ENCODE data around the gene IFFO2. TPM values are rescaled to one million over a fixed set of nuclear protein-coding genes. Genes with fewer than 3 reads are reported as not detected.

IFFO2 gene
- total and polyA plus RNA-seq, 2 of the 8 experiments (the other 6 are each of a cell fraction or from before 2014, with no cell fraction given): 6.6 to 10.4 TPM

DNA sequence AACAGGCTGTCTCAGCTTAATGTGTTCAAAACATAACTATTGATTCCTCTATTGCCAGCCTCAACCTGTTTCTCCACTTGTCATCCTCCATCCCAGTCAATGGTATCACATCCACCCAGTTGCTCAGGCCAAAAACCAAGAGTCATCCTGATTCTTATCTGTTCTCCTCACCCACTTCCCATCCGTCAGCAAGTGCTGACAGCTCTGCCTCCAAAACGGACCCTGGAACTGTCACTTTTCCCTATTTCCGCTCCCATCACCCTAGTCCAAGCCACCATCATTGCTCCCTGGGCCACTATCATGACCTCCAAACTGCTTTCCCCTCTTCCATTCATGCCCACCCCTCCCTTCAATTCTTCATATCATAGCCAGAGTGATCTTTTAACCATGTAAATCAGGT, 36.2 kb upstream of the IFFO2 start (continued):
- TF ChIP-seq CREB1 (IDR thresholded peaks at IDR 0.05) (no peak), TAF7 (optimal IDR thresholded peaks at IDR 0.05; ENCODE audit: borderline replicate concordance, low read depth, low read length) (no peak), PHF8 (conservative IDR thresholded peaks at IDR 0.05; ENCODE audit: low read depth, low read length) (no peak), KDM5A (IDR thresholded peaks at IDR 0.05; ENCODE audit: low read length) (no peak), NRF1 (IDR thresholded peaks at IDR 0.05; ENCODE audit: low read depth, low read length) (no peak), EZH2 (IDR thresholded peaks at IDR 0.05; ENCODE audit: low read depth, low read length, severe bottlenecking) (no peak)
